HEK293 (cell line): Measurements from ENCODE around the gene NIT1.
A peak's percentile ranks its signal among the peaks of the same experiment; 100 is the strongest.

Experiments
- IKZF3 ChIP-seq: fragments of 450-650 bp; IDR thresholded peaks from 2 replicates; pipeline ENCODE4 v1.5.0; 2018; ENCODE audit warnings: missing biosample characterization, mild to moderate bottlenecking, missing genetic modification characterization, moderate library complexity
- KLF10 ChIP-seq: fragments of 450-650 bp; IDR thresholded peaks from 2 replicates; pipeline ENCODE4 v1.5.1; 2018; ENCODE audit warnings: missing biosample characterization, mild to moderate bottlenecking, missing genetic modification characterization
- OSR2 ChIP-seq: fragments of 450-650 bp; formaldehyde crosslinking; IDR thresholded peaks from 2 replicates; pipeline ENCODE4 v1.5.1; 2016; ENCODE audit warnings: missing biosample characterization, missing genetic modification characterization
- SP2 ChIP-seq: fragments of 450-650 bp; formaldehyde crosslinking; IDR thresholded peaks from 2 replicates; pipeline ENCODE4 v1.5.1; 2016; ENCODE audit warnings: missing biosample characterization, missing genetic modification characterization
- YY2 ChIP-seq: fragments of 450-650 bp; formaldehyde crosslinking; IDR thresholded peaks from 2 replicates; pipeline ENCODE4 v1.5.1; 2016; ENCODE audit warnings: missing biosample characterization, missing genetic modification characterization
- ZBTB21 ChIP-seq: fragments of 450-650 bp; formaldehyde crosslinking; IDR thresholded peaks from 2 replicates; pipeline ENCODE4 v1.5.1; 2017; ENCODE audit warnings: missing biosample characterization, missing genetic modification characterization
- ZFP3 ChIP-seq: fragments of 450-650 bp; formaldehyde crosslinking; IDR thresholded peaks from 2 replicates; pipeline ENCODE4 v1.5.1; 2016; ENCODE audit warnings: low read depth, missing biosample characterization, missing genetic modification characterization
- ZNF184 ChIP-seq: fragments of 450-650 bp; IDR thresholded peaks from 2 replicates; pipeline ENCODE4 v1.5.1; 2018; ENCODE audit warnings: missing biosample characterization, mild to moderate bottlenecking, missing genetic modification characterization
- ZSCAN30 ChIP-seq: fragments of 450-650 bp; IDR thresholded peaks from 2 replicates; pipeline ENCODE4 v1.5.1; 2018; ENCODE audit warnings: missing biosample characterization, mild to moderate bottlenecking, missing genetic modification characterization, moderate library complexity
- TF ChIP-seq, protein P1 (sequence below): fragments of 450-650 bp; formaldehyde crosslinking; IDR thresholded peaks from 2 replicates; pipeline ENCODE4 v1.5.1; 2016; ENCODE audit warnings: missing biosample characterization, missing genetic modification characterization
- TF ChIP-seq, protein P2 (sequence below): fragments of 450-650 bp; IDR thresholded peaks from 2 replicates; pipeline ENCODE4 v1.5.1; 2018; ENCODE audit warnings: missing biosample characterization, mild to moderate bottlenecking, missing genetic modification characterization
- TF ChIP-seq, protein P3 (sequence below): fragments of 450-650 bp; formaldehyde crosslinking; IDR thresholded peaks from 2 replicates; pipeline ENCODE4 v1.5.1; 2016; ENCODE audit warnings: missing biosample characterization, missing genetic modification characterization
- TF ChIP-seq, protein P4 (sequence below): fragments of 450-650 bp; formaldehyde crosslinking; IDR thresholded peaks from 2 replicates; pipeline ENCODE4 v1.5.1; 2016; ENCODE audit warnings: missing biosample characterization, missing genetic modification characterization, low read depth
- TF ChIP-seq, protein P5 (sequence below): fragments of 450-650 bp; formaldehyde crosslinking; IDR thresholded peaks from 2 replicates; pipeline ENCODE4 v1.5.1; 2017; ENCODE audit warnings: missing biosample characterization, missing genetic modification characterization
- TF ChIP-seq, protein P6 (sequence below): fragments of 450-650 bp; formaldehyde crosslinking; IDR thresholded peaks from 2 replicates; pipeline ENCODE4 v1.5.1; 2016; ENCODE audit warnings: missing biosample characterization, missing genetic modification characterization

NIT1 gene

DNA sequence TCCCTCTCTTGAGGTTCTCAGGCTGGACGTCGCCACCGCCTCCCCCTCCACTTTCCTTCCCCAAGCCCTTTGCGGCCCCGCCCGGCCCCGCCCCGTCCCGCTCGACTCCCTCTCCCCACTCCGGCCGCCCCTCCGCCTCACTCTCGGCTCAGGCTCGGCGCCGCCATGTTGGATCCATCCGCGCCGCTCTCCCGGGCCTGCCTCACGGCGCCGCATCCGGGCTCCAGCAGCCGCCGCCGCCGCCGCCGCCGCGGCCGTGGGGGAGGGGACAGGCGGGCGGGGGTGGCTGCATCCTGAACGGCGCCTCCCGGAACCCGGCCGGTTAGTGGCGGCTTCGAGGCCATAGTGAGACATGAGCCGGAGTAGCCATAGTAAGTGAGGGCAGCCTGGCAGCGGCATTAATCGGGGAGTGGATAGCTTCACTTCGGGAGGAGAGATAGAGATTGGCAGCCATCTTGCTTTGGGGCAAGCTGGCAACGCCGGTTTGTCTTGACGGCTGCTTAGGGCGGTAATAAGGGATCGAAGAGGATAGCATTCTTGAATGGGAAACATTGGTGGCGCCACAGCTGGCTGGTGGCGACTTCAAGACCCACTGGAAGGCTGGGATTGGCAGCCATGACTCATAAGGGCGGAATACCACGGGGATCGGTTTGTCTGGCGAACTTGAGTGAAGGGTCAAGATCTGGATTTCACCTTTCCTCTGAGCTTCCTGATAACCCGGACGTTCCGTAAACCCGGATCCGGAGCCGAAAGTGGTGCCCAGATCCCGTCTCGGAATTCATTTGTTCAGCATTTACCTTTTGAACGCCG is 14.7 kb downstream of the NIT1 start, which contains the start of gene DEDD (continued):
- TF ChIP-seq, protein P1, sequence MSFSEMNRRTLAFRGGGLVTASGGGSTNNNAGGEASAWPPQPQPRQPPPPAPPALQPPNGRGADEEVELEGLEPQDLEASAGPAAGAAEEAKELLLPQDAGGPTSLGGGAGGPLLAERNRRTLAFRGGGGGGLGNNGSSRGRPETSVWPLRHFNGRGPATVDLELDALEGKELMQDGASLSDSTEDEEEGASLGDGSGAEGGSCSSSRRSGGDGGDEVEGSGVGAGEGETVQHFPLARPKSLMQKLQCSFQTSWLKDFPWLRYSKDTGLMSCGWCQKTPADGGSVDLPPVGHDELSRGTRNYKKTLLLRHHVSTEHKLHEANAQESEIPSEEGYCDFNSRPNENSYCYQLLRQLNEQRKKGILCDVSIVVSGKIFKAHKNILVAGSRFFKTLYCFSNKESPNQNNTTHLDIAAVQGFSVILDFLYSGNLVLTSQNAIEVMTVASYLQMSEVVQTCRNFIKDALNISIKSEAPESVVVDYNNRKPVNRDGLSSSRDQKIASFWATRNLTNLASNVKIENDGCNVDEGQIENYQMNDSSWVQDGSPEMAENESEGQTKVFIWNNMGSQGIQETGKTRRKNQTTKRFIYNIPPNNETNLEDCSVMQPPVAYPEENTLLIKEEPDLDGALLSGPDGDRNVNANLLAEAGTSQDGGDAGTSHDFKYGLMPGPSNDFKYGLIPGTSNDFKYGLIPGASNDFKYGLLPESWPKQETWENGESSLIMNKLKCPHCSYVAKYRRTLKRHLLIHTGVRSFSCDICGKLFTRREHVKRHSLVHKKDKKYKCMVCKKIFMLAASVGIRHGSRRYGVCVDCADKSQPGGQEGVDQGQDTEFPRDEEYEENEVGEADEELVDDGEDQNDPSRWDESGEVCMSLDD, result 0 out of 2 replicates have a peak, but pooled peaks have one; percentile 5
- TF ChIP-seq KLF10 (tag by site-specific recombination), result peak; percentile 50
- no peak for TF ChIP-seq ZFP3 (tag by site-specific recombination)
- TF ChIP-seq, protein P2, sequence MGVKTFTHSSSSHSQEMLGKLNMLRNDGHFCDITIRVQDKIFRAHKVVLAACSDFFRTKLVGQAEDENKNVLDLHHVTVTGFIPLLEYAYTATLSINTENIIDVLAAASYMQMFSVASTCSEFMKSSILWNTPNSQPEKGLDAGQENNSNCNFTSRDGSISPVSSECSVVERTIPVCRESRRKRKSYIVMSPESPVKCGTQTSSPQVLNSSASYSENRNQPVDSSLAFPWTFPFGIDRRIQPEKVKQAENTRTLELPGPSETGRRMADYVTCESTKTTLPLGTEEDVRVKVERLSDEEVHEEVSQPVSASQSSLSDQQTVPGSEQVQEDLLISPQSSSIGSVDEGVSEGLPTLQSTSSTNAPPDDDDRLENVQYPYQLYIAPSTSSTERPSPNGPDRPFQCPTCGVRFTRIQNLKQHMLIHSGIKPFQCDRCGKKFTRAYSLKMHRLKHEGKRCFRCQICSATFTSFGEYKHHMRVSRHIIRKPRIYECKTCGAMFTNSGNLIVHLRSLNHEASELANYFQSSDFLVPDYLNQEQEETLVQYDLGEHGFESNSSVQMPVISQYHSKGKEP (tag by site-specific recombination), result peak; percentile 81
- 0 out of 2 replicates have a peak, but pooled peaks have one; percentile 48 for TF ChIP-seq ZBTB21 (tag by site-specific recombination)
- TF ChIP-seq ZNF184 (tag by site-specific recombination), result 0 out of 2 replicates have a peak, but pooled peaks have one; percentile 22
- peak; percentile 99 for TF ChIP-seq ZSCAN30 (tag by site-specific recombination)
- TF ChIP-seq YY2, result peak; percentile 97
- TF ChIP-seq, protein P3, sequence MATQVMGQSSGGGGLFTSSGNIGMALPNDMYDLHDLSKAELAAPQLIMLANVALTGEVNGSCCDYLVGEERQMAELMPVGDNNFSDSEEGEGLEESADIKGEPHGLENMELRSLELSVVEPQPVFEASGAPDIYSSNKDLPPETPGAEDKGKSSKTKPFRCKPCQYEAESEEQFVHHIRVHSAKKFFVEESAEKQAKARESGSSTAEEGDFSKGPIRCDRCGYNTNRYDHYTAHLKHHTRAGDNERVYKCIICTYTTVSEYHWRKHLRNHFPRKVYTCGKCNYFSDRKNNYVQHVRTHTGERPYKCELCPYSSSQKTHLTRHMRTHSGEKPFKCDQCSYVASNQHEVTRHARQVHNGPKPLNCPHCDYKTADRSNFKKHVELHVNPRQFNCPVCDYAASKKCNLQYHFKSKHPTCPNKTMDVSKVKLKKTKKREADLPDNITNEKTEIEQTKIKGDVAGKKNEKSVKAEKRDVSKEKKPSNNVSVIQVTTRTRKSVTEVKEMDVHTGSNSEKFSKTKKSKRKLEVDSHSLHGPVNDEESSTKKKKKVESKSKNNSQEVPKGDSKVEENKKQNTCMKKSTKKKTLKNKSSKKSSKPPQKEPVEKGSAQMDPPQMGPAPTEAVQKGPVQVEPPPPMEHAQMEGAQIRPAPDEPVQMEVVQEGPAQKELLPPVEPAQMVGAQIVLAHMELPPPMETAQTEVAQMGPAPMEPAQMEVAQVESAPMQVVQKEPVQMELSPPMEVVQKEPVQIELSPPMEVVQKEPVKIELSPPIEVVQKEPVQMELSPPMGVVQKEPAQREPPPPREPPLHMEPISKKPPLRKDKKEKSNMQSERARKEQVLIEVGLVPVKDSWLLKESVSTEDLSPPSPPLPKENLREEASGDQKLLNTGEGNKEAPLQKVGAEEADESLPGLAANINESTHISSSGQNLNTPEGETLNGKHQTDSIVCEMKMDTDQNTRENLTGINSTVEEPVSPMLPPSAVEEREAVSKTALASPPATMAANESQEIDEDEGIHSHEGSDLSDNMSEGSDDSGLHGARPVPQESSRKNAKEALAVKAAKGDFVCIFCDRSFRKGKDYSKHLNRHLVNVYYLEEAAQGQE, result 0 out of 2 replicates have a peak, but pooled peaks have one; percentile 21
- TF ChIP-seq SP2 (tag by site-specific recombination), result peak; percentile 75
- TF ChIP-seq, protein P4, sequence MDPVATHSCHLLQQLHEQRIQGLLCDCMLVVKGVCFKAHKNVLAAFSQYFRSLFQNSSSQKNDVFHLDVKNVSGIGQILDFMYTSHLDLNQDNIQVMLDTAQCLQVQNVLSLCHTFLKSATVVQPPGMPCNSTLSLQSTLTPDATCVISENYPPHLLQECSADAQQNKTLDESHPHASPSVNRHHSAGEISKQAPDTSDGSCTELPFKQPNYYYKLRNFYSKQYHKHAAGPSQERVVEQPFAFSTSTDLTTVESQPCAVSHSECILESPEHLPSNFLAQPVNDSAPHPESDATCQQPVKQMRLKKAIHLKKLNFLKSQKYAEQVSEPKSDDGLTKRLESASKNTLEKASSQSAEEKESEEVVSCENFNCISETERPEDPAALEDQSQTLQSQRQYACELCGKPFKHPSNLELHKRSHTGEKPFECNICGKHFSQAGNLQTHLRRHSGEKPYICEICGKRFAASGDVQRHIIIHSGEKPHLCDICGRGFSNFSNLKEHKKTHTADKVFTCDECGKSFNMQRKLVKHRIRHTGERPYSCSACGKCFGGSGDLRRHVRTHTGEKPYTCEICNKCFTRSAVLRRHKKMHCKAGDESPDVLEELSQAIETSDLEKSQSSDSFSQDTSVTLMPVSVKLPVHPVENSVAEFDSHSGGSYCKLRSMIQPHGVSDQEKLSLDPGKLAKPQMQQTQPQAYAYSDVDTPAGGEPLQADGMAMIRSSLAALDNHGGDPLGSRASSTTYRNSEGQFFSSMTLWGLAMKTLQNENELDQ (tag by site-specific recombination), result no peak
- TF ChIP-seq, protein P5, sequence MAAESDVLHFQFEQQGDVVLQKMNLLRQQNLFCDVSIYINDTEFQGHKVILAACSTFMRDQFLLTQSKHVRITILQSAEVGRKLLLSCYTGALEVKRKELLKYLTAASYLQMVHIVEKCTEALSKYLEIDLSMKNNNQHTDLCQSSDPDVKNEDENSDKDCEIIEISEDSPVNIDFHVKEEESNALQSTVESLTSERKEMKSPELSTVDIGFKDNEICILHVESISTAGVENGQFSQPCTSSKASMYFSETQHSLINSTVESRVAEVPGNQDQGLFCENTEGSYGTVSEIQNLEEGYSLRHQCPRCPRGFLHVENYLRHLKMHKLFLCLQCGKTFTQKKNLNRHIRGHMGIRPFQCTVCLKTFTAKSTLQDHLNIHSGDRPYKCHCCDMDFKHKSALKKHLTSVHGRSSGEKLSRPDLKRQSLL (tag by site-specific recombination), result peak; percentile 44; the same call in 1 of the 2 replicates
- TF ChIP-seq IKZF3 (tag by site-specific recombination), result peak; percentile 94
- TF ChIP-seq OSR2 (tag by site-specific recombination), result 0 out of 2 replicates have a peak, but pooled peaks have one; percentile 11
- TF ChIP-seq, protein P6, sequence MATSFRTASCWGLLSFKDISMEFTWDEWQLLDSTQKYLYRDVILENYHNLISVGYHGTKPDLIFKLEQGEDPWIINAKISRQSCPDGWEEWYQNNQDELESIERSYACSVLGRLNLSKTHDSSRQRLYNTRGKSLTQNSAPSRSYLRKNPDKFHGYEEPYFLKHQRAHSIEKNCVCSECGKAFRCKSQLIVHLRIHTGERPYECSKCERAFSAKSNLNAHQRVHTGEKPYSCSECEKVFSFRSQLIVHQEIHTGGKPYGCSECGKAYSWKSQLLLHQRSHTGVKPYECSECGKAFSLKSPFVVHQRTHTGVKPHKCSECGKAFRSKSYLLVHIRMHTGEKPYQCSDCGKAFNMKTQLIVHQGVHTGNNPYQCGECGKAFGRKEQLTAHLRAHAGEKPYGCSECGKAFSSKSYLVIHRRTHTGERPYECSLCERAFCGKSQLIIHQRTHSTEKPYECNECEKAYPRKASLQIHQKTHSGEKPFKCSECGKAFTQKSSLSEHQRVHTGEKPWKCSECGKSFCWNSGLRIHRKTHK, result no peak
